ENCODE data around the gene DEAF1. TPM values are rescaled to one million over a fixed set of nuclear protein-coding genes. Genes with fewer than 3 reads are reported as not detected.

The DEAF1 gene
- total and polyA plus RNA-seq, 9 of the 15 experiments (the other 6 are each of a cell fraction or from before 2014, with no cell fraction given), result 2.0 to 69.1 (median 26.8) TPM

DNA sequence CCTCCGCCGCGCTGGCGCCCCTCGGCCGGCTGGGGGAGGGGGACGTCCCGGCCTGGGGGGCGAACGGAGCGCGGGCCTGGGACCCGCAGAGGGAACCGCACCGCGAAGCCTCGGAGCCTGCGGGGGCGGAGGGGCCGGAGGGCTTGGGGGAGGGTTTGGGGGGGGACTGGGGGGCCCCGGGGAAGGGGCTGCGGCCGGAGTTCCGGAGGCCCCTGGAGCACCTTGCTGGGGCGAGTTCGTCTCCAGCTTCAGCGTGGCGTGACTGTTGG lies 67.8 kb downstream of the DEAF1 start:
- Histone ChIP-seq H3K9me3 (replicated peaks; ENCODE audit: control insufficient read depth, insufficient read depth, low read depth, low read length) (no peaks in the 10 kb centered on the region), H3K36me3 (ENCODE audit: control insufficient read depth, insufficient read depth, low read length) (peaks cover 8% of the 10 kb centered on the region; the same call in 1 of the 3 replicates), H3K27me3 (ENCODE audit: control insufficient read depth in 2 of 2, insufficient read depth in 2 of 2, low read length in 2 of 2) (no peaks in the 10 kb centered on the region), H4K20me1 (replicated peaks; ENCODE audit: control insufficient read depth, insufficient read depth, low read length) (no peaks in the 10 kb centered on the region), H2AFZ (ENCODE audit: low read depth, low read length) (no peak overlapping the region), H3K4me3 (no peak overlapping the region), H3K79me2 (ENCODE audit: control insufficient read depth, insufficient read depth, low read length) (no peaks in the 10 kb centered on the region), H3K9ac (ENCODE audit: insufficient read depth in 1 of 2, low read depth in 2 of 2, low read length in 2 of 2) (no peak overlapping the region), H3K27ac (ENCODE audit: extremely low read depth, low read depth, low read length) (no peak overlapping the region), H3K4me1 (replicated peaks in 1 of 2; ENCODE audit: control insufficient read depth in 2 of 2, insufficient read depth in 2 of 2, low read length in 2 of 2) (peaks cover 0 to 38% of the 10 kb centered on the region in 2 experiments; a peak in 2 of 5 replicates), H3K9me1 (ENCODE audit: control insufficient read depth, insufficient read depth, low read length) (no peaks in the 10 kb centered on the region), H3K4me2 (ENCODE audit: insufficient read depth, low read length) (no peak overlapping the region)
- intact Hi-C loops (cut with micrococcal nuclease) (no loop called here), in situ Hi-C loops (cut with MboI) (no loop called here)
- no TSS peak for BruUV-seq (replicated peaks)
- ChIA-PET POLR2A (no interaction called here), CTCF (ENCODE audit: low intra/inter-chr PET ratio) (interaction anchor here (0.6 kb wide), 1 partner anchor 27 kb away, joined by 3 read pairs; no protein-coding TSS in a partner anchor)
- no peak for DNase-seq (ENCODE audit: extremely low read depth in 1 of 4, low spot score in 3 of 4)
- no peak for ATAC-seq
- FAIRE-seq, result no peak
- WGBS (ENCODE audit: insufficient coverage, low coverage, missing lambda C conversion rate), result no CpG with 5 or more reads among the region's 28 CpGs
- TF ChIP-seq RBM15 (IDR thresholded peaks at IDR 0.05; ENCODE audit: insufficient read depth, low read length) (no peak), KLF16 (IDR thresholded peaks at IDR 0.05) (no peak), MTA3 (IDR thresholded peaks at IDR 0.05; ENCODE audit: borderline replicate concordance) (no peak), ZC3H11A (IDR thresholded peaks at IDR 0.05; ENCODE audit: low read depth, low read length) (no peak), ZNF436 (CRISPR knock-in tag; IDR thresholded peaks at IDR 0.05) (no peak), ZNF124 (CRISPR knock-in tag; IDR thresholded peaks at IDR 0.05) (no peak), EGR1 (conservative IDR thresholded peaks at IDR 0.05) (no peak)
- TF ChIP-seq, protein P1, sequence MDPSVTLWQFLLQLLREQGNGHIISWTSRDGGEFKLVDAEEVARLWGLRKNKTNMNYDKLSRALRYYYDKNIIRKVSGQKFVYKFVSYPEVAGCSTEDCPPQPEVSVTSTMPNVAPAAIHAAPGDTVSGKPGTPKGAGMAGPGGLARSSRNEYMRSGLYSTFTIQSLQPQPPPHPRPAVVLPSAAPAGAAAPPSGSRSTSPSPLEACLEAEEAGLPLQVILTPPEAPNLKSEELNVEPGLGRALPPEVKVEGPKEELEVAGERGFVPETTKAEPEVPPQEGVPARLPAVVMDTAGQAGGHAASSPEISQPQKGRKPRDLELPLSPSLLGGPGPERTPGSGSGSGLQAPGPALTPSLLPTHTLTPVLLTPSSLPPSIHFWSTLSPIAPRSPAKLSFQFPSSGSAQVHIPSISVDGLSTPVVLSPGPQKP (CRISPR knock-in tag; IDR thresholded peaks at IDR 0.05), result no peak
- TF ChIP-seq, protein P2, sequence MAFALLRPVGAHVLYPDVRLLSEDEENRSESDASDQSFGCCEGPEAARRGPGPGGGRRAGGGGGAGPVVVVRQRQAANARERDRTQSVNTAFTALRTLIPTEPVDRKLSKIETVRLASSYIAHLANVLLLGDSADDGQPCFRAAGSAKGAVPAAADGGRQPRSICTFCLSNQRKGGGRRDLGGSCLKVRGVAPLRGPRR (CRISPR knock-in tag; IDR thresholded peaks at IDR 0.05), result no peak
- TF ChIP-seq, protein P3, sequence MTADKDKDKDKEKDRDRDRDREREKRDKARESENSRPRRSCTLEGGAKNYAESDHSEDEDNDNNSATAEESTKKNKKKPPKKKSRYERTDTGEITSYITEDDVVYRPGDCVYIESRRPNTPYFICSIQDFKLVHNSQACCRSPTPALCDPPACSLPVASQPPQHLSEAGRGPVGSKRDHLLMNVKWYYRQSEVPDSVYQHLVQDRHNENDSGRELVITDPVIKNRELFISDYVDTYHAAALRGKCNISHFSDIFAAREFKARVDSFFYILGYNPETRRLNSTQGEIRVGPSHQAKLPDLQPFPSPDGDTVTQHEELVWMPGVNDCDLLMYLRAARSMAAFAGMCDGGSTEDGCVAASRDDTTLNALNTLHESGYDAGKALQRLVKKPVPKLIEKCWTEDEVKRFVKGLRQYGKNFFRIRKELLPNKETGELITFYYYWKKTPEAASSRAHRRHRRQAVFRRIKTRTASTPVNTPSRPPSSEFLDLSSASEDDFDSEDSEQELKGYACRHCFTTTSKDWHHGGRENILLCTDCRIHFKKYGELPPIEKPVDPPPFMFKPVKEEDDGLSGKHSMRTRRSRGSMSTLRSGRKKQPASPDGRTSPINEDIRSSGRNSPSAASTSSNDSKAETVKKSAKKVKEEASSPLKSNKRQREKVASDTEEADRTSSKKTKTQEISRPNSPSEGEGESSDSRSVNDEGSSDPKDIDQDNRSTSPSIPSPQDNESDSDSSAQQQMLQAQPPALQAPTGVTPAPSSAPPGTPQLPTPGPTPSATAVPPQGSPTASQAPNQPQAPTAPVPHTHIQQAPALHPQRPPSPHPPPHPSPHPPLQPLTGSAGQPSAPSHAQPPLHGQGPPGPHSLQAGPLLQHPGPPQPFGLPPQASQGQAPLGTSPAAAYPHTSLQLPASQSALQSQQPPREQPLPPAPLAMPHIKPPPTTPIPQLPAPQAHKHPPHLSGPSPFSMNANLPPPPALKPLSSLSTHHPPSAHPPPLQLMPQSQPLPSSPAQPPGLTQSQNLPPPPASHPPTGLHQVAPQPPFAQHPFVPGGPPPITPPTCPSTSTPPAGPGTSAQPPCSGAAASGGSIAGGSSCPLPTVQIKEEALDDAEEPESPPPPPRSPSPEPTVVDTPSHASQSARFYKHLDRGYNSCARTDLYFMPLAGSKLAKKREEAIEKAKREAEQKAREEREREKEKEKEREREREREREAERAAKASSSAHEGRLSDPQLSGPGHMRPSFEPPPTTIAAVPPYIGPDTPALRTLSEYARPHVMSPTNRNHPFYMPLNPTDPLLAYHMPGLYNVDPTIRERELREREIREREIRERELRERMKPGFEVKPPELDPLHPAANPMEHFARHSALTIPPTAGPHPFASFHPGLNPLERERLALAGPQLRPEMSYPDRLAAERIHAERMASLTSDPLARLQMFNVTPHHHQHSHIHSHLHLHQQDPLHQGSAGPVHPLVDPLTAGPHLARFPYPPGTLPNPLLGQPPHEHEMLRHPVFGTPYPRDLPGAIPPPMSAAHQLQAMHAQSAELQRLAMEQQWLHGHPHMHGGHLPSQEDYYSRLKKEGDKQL (CRISPR knock-in tag; IDR thresholded peaks at IDR 0.05; ENCODE audit: borderline replicate concordance), result no peak
